Measurements from ENCODE around the gene ADPRHL1. TPM values are rescaled to one million over a fixed set of nuclear protein-coding genes. Genes with fewer than 3 reads are reported as not detected.

Gene ADPRHL1
- total RNA-seq, 1 experiment from 2014 or later, result 2.7 TPM

- DNase-seq, result no peak
- Histone ChIP-seq H2BK5ac (ENCODE audit: insufficient read length, low read length) (no peak overlapping the region), H3K9ac (ENCODE audit: extremely low read depth, insufficient read length, low read length) (no peak overlapping the region), H3K79me1 (ENCODE audit: insufficient read depth, low read depth, low read length, poor library complexity, severe bottlenecking) (no peaks in the 10 kb centered on the region), H3K18ac (ENCODE audit: insufficient read length, low read depth, low read length) (no peak overlapping the region), H3K4ac (ENCODE audit: low read depth, low read length) (no peak overlapping the region), H4K8ac (replicated peaks; ENCODE audit: insufficient read length, low read depth, low read length) (no peak overlapping the region), H3K79me2 (ENCODE audit: insufficient read depth, low read length) (no peaks in the 10 kb centered on the region), H2BK20ac (ENCODE audit: low read depth, low read length, poor library complexity, severe bottlenecking) (no peak overlapping the region), H2BK120ac (ENCODE audit: low read depth, low read length, poor library complexity, severe bottlenecking) (no peak overlapping the region), H2AK5ac (ENCODE audit: insufficient read length, low read length) (no peak overlapping the region), H3K27ac (ENCODE audit: insufficient read length, low read depth, low read length) (no peak overlapping the region), H4K20me1 (ENCODE audit: control insufficient read depth, insufficient read depth, insufficient read length) (no peaks in the 10 kb centered on the region), H3K14ac (ENCODE audit: insufficient read depth, low read length) (no peak overlapping the region), H4K5ac (ENCODE audit: insufficient read length, low read depth, low read length) (no peak overlapping the region), H2BK12ac (ENCODE audit: insufficient read length, low read depth, low read length) (no peak overlapping the region), H3K27me3 (ENCODE audit: insufficient read depth, low read length) (no peaks in the 10 kb centered on the region), H3K9me3 (ENCODE audit: control insufficient read depth, low read depth, low read length) (no peaks in the 10 kb centered on the region), H3K23ac (ENCODE audit: insufficient read length, low read depth, low read length) (no peak overlapping the region), H3K4me2 (ENCODE audit: insufficient read depth, insufficient read length, low read length) (no peak overlapping the region), H4K91ac (ENCODE audit: insufficient read length, low read depth, low read length) (no peak overlapping the region), H2AFZ (ENCODE audit: low read length) (no peak overlapping the region), H3T11ph (ENCODE audit: low read length) (no peak overlapping the region), H3K23me2 (ENCODE audit: insufficient read length, low read depth, low read length, poor library complexity, severe bottlenecking) (no peaks in the 10 kb centered on the region), H2BK15ac (ENCODE audit: low read depth, low read length) (no peak overlapping the region), H3K56ac (ENCODE audit: insufficient read length, low read depth, low read length) (no peak overlapping the region), H3K4me1 (ENCODE audit: insufficient read depth, low read length) (no peaks in the 10 kb centered on the region; the same call in 1 of the 2 replicates)
- Mint-ChIP-seq H3K4me1 (peaks cover 29 to 34% of the 10 kb centered on the region in 2 experiments), H3K9me3 (peaks cover 0 to 2% of the 10 kb centered on the region in 2 experiments; a peak in 1 of 5 replicates), H3K36me3 (ENCODE audit: insufficient read depth in 1 of 3, low read depth in 3 of 3) (no peaks in the 10 kb centered on the region), H3K27me3 (ENCODE audit: low read depth) (peaks cover 3% of the 10 kb centered on the region; the same call in 1 of the 2 replicates), H3K27ac (no peak overlapping the region; a peak in 1 of 7 replicates), H3K4me3 (no peak overlapping the region)
- no CpG with 5 or more reads among the region's 13 CpGs for WGBS (ENCODE audit: extremely low coverage, insufficient read length, low lambda C conversion rate)
- no peak for TF ChIP-seq CTCF (conservative IDR thresholded peaks at IDR 0.05)
Observed at GRCh38 chr13:113371061-113371460, 82.2 kb downstream of the ADPRHL1 start.
